CD4-positive, alpha-beta T cell treated with Interleukin-4 for 4 hours (primary cell): ENCODE data around the gene HPS3.
"Not testable (repeated sequence)": the region's sequence is repeated elsewhere in the genome, so short reads cannot be mapped to it uniquely, and the experiment has no call there.

Experiments used
- DNase-seq: peaks from one replicate; pipeline ENCODE4 v3.0.0-alpha.2; 2020

Gene HPS3

DNA sequence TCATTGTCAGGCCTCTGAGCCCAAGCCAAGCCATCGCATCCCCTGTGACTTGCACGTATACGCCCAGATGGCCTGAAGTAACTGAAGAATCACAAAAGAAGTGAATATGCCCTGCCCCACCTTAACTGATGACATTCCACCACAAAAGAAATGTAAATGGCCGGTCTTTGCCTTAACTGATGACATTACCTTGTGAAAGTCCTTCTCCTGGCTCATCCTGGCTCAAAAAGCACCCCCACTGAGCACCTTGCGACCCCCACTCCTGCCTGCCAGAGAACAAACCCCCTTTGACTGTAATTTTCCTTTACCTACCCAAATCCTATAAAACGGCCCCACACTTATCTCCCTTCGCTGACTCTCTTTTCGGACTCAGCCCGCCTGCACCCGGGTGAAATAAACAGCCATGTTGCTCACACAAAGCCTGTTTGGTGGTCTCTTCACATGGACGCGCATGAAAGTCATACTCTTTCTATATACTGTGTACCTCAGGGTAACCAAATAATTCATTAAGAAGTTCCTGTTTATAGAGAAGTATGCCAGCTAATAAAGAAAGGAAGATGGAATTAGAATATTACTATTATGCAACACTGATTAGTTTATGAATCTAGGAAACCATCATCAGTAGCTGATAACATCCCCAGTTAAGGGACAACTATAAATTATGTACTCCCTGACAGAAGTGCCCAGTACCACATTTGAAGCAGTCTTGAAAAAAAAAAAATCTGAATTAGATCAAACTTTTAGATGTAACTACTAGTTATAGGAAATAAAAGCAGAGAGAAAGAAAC is 67.6 kb downstream of the HPS3 start:
- DNase-seq: not testable (repeated sequence)

DNA sequence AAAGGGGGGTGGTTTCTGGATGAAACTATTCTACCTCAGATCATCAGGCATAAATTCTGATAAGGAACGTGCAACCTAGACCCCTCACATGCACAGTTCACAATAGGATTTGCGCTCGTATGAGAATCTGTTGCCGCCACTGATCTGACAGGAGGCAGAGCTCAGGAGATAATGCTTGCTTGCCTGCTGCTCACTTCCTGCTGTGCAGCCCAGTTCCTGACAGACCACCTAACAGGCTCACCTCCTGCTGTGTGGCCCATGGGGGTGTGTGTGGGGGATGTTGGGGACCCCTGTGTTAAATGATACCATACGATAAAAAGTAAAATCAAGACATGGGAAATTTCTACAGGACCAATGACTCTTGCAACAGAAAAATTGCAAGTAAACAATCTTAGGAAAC is 68.2 kb downstream of the HPS3 start:
- DNase-seq: no peak

DNA sequence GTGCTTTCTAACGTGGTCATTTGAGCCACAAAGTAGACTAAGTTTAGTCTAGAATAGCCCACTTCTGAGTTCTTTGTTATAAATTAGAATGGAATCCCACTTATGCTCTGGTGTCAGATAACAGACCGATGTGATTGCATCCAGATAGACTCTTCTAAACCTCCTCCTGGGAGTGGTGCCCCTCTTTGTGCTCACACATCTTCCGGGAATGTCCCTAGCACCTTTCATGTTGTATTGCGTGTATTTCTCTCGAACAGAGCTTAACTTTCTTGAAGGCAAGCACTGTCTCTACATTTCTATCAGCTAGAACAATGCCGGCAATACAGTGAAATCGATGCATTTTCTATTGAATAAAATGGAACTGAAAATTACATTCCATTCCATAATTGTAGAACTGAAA is 69.2 kb downstream of the HPS3 start:
- no peak for DNase-seq

DNA sequence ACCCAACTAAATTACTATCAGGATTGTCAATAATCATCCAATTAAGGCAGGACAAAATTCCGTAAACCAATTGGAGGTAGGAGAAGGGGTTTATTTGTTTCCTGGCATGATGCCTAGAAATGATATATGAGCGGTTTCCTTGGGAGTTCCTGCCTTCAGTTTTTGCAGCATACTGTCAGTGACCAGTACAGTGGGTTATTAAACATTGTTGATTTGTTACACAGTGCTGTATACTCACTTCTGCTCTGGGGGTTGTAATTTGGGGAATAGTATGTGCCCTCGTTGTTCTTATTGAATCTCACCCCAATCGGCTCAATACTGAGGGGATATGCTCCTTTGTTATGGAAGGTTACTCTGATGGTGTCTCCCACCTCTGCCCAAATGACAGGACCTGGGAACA is 70.0 kb downstream of the HPS3 start:
- no peak for DNase-seq

DNA sequence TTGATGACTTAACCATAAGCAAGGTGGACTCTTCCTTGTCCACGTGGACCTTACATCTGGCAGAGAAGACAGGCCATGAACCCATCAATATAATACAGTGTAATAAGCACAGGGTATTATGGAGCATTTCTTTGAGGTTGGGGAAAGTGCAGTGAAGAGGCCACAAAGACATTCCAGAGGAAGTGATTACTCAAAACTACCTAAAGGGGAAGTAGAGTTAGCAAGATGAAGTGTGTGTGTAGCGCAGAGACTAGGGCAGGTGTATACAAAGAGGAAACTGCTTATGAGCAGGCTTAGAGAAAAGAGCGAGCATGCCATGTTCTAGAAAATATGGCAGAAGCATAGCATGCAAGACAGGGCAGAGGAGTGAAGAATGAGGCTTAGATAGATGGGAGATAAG is 74.3 kb downstream of the HPS3 start:
- no peak for DNase-seq

DNA sequence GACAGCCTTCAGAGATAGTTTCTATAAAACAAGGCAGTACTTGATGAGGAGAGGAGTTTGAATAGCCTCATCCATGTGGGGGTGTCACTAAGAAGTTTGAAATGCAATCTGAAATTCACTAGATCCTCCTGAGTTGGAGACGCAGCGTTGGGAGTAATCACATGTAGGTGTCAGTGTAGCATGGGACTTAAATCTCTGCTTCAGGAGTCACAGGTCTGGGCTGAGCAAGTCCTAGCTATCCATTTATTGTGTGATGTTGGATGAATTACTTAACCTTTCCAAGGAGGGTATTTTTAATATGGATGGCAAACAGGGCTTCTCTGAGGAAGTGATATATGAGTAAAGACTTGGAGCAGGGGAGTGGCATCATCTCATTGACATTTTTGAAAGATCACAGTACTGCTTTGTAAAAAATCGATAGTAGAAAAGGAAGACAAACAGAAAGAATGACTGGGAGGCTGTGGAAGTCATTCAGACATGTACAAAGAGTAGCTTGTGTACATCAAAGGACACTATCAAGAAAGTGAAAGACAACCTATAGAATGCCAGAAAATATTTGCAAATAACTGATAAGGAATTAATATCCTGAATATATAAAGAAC is 75.1 kb downstream of the HPS3 start:
- DNase-seq: no peak

DNA sequence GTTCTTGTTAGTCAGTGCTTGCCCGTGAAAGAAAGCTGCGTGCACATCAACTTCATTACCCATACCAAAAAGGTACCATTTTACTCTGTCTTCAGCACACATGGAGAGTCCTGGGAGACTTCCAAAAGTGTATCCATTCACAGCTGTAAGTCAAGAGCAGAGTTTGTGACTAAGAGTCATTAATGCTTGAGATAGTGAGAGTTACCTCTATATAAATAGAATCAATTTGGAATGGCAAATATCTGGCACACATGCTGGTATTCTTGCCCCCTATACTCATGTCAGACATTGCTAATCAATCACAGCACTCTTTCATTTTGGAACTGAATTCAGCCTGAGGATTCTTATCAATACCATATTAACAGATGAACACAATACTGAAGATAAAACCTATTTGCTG is 78.0 kb downstream of the HPS3 start:
- no peak for DNase-seq

DNA sequence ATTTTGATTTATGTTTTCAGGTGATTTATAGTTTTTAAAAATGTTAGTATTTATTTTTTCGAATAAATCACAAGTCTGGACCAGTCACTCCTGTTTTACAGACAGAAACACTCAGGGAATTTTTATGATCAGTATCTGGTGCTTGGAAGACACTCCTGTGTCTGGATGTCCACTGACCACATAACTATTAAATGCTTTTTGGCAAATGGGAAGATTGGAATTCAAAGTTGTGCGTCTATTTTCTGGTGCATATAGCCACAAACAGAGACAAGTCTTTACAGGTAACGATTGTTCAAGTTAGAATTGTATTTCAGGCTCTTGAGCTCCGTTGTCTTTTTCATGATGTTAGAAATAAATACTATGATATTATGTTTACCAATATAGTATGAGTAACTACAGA is 80.0 kb downstream of the HPS3 start:
- no peak for DNase-seq

DNA sequence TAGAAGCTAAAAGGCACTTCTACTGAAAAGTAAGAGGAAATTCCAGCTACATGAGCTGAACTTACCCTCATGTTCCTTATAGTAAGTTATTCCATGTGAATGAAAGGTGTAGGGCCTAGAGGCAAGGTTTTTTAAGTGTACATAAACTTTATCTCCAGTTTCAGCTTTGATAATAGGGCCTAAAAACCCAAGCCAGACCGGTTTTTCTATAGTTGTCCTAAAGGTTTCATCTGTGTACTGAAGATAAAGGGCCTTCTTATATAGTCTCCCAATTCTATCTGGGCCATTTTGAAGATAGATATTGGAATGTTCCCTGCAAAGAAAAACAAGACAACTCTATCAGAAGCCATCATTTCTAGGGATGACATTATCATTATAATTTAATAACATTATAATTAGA is 82.9 kb downstream of the HPS3 start:
- no peak for DNase-seq

DNA sequence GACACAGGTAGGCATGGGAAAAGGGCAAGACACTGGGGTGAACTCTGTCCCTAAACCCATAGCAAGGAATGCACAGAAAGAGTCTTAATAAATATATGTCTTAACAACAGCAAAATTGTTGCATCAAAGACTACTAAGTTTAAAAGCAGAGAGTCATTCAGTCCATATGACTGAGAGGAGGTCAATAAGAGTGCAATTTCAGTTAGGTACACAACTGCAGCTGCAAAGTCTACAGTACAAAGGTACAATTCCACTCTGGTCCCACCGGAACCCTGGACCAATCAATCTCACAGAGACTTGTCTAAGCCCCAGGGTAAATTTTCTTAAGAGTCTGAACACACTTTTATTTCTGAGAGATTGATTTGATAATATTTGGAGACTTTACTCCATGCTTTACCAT is 85.3 kb downstream of the HPS3 start:
- DNase-seq: no peak

DNA sequence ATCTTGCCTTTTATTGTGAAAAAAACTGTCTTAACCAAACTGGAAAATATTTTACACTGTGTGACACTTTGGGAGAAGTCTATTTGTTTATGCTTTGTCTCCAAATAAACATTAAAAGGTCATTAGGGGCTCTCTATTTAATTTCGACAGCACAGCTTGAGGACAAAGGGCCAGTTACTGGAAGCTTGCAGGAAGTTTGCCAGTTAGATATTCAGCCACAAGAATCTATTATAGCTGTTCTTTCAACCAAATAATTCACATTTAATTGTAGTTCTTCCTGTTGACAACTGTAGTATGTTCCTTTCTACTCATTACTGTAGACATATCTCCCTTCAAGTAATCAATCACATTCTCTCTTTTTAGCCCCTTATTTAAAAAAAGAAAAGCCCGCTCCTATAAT is 86.1 kb downstream of the HPS3 start:
- DNase-seq: no peak

DNA sequence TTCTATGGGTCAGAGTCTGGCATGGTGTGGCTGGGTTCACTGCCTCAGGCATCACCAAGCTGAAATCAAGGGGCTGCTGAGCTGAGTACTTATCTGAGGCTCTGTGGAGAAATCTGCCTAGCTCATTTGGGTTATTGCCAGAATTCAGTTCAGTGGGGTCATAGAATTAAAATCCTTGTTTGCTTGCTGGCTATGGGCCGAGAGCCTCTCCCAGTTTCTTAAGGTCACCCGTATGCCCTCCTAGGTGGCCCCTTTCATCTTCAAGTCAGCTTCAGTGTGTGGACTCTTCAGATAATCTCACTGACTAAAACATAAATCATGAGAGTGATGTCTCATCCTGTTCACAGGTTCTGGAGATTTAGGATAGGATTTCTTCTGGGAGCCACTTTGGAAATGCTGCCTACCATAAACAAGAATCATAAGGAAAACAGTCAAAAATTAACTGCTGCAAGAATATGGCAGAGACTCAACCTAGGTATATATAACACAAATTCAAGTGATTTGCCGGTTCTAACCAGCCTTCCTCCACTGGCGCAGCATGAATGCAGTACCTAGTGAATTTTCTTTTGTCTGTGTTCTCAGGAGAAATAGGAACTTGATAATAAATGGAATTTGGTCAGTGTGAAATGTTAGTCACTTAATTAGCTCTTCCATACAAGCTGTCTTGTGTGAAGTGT is 86.9 kb downstream of the HPS3 start:
- DNase-seq: no peak

DNA sequence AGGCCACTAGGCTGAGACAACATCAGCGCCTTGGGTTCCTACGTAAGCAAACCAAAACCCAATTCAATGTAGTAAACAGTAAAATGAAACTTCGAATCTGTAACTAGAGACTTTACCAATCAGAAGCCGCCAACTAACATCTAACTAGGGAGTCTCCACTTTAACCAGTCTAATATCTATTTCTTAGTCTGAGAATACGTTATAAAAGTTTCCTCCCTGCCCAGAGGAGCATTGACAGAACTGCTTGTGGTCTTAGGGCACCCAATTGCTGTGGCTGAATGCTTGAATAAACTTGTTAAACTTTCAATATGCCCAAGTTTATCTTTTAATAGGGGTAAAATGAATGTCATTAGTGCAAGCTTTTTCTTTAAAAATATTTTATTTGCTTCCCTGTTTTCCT is 87.9 kb downstream of the HPS3 start:
- DNase-seq: no peak

DNA sequence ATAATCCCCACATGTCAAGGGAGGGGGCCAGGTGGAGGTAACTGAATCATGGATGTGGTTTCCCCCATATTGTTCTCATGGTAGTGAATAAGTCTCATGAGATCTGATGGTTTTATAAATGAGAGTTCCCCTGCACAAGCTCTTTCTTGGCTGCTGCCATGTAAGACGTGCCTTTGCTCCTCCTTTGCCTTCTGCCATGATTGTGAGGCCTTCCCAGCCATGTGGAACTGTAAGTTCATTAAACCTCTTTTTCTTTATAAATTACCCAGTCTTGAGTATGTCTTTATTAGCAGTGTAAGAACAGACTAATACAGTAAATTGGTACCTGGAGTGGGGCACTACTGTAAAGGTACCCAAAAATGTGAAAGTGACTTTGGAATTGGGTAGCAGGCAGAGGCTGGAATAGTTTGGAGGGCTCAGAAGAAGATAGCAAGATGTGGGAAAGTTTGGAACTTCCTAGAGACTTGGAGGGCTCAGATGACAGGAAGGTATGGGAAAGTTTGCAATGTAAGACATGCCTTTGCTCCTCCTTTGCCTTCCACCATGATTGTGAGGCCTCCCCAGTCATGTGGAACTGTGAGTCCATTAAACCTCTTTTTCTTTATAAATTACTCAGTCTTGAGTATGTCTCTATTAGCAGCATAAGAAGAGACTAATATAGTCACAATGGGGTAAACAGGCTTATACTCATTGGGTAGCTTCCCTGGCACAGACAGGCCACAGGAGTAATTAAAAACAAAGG is 90.1 kb downstream of the HPS3 start:
- DNase-seq: not testable (repeated sequence)

DNA sequence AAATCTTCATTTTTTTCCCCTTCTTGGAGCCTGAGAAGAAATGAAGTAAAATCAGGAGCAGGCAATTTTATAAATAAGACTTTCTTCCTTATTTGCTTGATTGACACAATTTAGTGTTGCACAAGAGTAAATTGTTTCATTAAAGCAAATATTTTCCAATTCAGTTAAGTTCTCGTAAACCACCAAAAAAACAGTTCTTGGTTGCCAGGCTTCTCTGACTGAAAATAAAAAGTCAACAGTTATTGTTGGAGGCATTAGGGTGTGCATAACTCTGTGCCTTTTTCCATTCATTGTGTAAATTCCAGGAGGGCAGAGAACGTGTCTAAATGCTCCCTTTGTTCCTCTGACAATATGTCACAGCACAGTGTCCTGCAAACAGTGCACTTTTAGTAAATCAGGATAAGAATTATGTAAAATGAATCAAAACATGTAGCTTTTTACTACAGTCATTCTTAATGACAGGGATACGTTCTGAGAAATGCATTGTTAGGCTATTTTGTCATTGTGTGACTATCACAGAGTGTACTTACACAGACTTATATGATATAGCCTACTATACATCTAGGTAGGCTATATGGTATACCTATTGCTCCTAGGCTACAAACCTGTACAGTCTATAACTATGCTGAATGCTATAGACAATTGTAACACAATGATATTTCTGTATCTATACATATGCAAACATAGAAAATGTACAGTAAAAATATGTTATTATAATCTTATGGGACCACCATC is 92.5 kb downstream of the HPS3 start, which contains the start of gene CP:
Gene CP (minus strand): TSS at position 47 of the 735 bp plus-strand sequence. CDS start 37 bp downstream, at position 10.
- DNase-seq: no peak
